Measurements from ENCODE around the gene RNU7-1. TPM values are rescaled to one million over a fixed set of nuclear protein-coding genes. Genes with fewer than 3 reads are reported as not detected.

Gene RNU7-1
- total and polyA plus RNA-seq, 9 of the 15 experiments (the other 6 are each of a cell fraction or from before 2014, with no cell fraction given) = not detected

GRCh38 chr12:6937481-6938352 lies 5.9 kb upstream of the RNU7-1 start (continued):
- TF ChIP-seq RREB1 (CRISPR knock-in tag; IDR thresholded peaks at IDR 0.05) (no peak), ZFX (CRISPR knock-in tag; IDR thresholded peaks at IDR 0.05) (peak; percentile 76), ATF1 (CRISPR knock-in tag; IDR thresholded peaks at IDR 0.05) (peak; percentile 82), ATF1 (tag; IDR thresholded peaks at IDR 0.05) (peak; percentile 96), ZNF79 (CRISPR knock-in tag; IDR thresholded peaks at IDR 0.05; ENCODE audit: low read depth) (no peak), SNIP1 (IDR thresholded peaks at IDR 0.05; ENCODE audit: low read depth) (no peak), RBM34 (IDR thresholded peaks at IDR 0.05; ENCODE audit: borderline replicate concordance, insufficient read depth, low read length) (no peak), ZNF444 (CRISPR knock-in tag; IDR thresholded peaks at IDR 0.05) (no peak), NKRF (IDR thresholded peaks at IDR 0.05; ENCODE audit: borderline replicate concordance) (no peak), TFE3 (CRISPR knock-in tag; IDR thresholded peaks at IDR 0.05) (no peak), HNRNPUL1 (IDR thresholded peaks at IDR 0.05; ENCODE audit: low read length) (no peak), ATF4 (CRISPR knock-in tag; IDR thresholded peaks at IDR 0.05) (no peak), FUS (optimal IDR thresholded peaks at IDR 0.05; ENCODE audit: low read depth, low read length) (peak; percentile 49), BRD9 (IDR thresholded peaks at IDR 0.05; ENCODE audit: low read depth, partially characterized antibody) (no peak), MEF2A (IDR thresholded peaks at IDR 0.05; ENCODE audit: control insufficient read depth, low read depth, low read length) (no peak), PURB (CRISPR knock-in tag; IDR thresholded peaks at IDR 0.05; ENCODE audit: low read depth) (no peak), ZKSCAN1 (IDR thresholded peaks at IDR 0.05; ENCODE audit: low read depth, low read length) (0 out of 2 replicates have a peak, but pooled peaks have one; percentile 31)

Measured in K562 (cell line).